SK-N-SH (cell line): ENCODE measurements around the gene ZMYND8. TPM values are rescaled to one million over a fixed set of nuclear protein-coding genes. Genes with fewer than 3 reads are reported as not detected.

ENCODE experiments used
- CTCF ChIA-PET: fragments of 300-600, 350-600 bp; formaldehyde crosslinking; extraction: SDS; loops from one replicate; lab custom pipeline; 2021; lab: Yijun Ruan, JAX
- POLR2A ChIA-PET: fragments of 350-600 bp; sonication (Branson Sonifier 250); formaldehyde crosslinking; extraction: SDS; loops from one replicate; lab custom pipeline; 2020; ENCODE audit warnings: antibody characterized with exemption, inconsistent platforms; lab: Yijun Ruan, JAX
- DNase-seq: peaks from one replicate; pipeline ENCODE4 v3.0.0; 2012
- H2AFZ ChIP-seq: fragments of 200-600 bp; sonication (generic); 2 replicates; pipeline ENCODE4 v1.8.1; 2016; ENCODE audit warnings: antibody characterized with exemption, mild to moderate bottlenecking, low read depth
- H3F3A ChIP-seq: fragments of 200-600 bp; sonication (generic); replicated peaks from 2 replicates; pipeline ENCODE3; 2016; ENCODE audit warnings: antibody characterized with exemption, mild to moderate bottlenecking; ENCODE audit not compliant: insufficient read depth
- H3K27ac ChIP-seq, 2 experiments: fragments of 200-500 bp in 1 of 2; fragments of 200-600 bp in 1 of 2; sonication (Bioruptor generic) in 1 of 2; sonication (generic), shearing (Covaris generic) in 1 of 2; 2 replicates each; pipeline versions ENCODE4 v1.5.1 to v1.6.1; 2014 to 2016; ENCODE audit warnings: low read depth in 2 of 2, inconsistent platforms in 1 of 2, low read length in 1 of 2, mild to moderate bottlenecking in 1 of 2, mixed read lengths in 1 of 2
- H3K27me3 ChIP-seq: fragments of 200-600 bp; sonication (generic), shearing (Covaris generic); 2 replicates; pipeline ENCODE4 v1.6.1; 2016; ENCODE audit warnings: mixed run types; ENCODE audit not compliant: insufficient read depth
- H3K36me3 ChIP-seq, 2 experiments: fragments of 200-500 bp in 1 of 2; fragments of 200-600 bp in 1 of 2; sonication (Bioruptor generic) in 1 of 2; sonication (generic) in 1 of 2; replicated peaks in 1 of 2; 2 replicates each; pipeline versions ENCODE3 to v1.5.1; 2014 to 2016; ENCODE audit warnings: low read length in 1 of 2, mild to moderate bottlenecking in 1 of 2; ENCODE audit not compliant: insufficient read depth in 2 of 2, control insufficient read depth in 1 of 2
- H3K4me1 ChIP-seq, 2 experiments: fragments of 200-500 bp in 1 of 2; fragments of 200-600 bp in 1 of 2; sonication (Bioruptor generic) in 1 of 2; sonication (generic), shearing (Covaris generic) in 1 of 2; 2 replicates each; pipeline versions ENCODE4 v1.5.1 to v1.6.1; 2014 to 2016; ENCODE audit warnings: low read depth in 1 of 2, low read length in 1 of 2, mixed run types in 1 of 2; ENCODE audit not compliant: insufficient read depth in 2 of 2, control insufficient read depth in 1 of 2
- H3K4me2 ChIP-seq: fragments of 200-600 bp; sonication (generic), shearing (Covaris generic); 2 replicates; pipeline ENCODE4 v1.6.1; 2017; ENCODE audit warnings: mixed run types
- H3K4me3 ChIP-seq, 2 experiments: fragments of 200-500 bp in 1 of 2; fragments of 200-600 bp in 1 of 2; sonication (Bioruptor generic) in 1 of 2; sonication (generic), shearing (Covaris generic) in 1 of 2; 2 replicates each; pipeline versions ENCODE4 v1.5.1 to v1.8.1; 2014 to 2016; ENCODE audit warnings: low read depth in 2 of 2, inconsistent platforms in 1 of 2, low read length in 1 of 2, mild to moderate bottlenecking in 1 of 2, mixed read lengths in 1 of 2, moderate library complexity in 1 of 2
- H3K79me2 ChIP-seq: fragments of 200-600 bp; sonication (generic); 2 replicates; pipeline ENCODE4 v1.8.1; 2017; ENCODE audit warnings: mild to moderate bottlenecking; ENCODE audit not compliant: insufficient read depth
- H3K9ac ChIP-seq: fragments of 200-600 bp; sonication (generic); 2 replicates; pipeline ENCODE4 v1.6.1; 2017; ENCODE audit warnings: mixed run types
- H3K9me2 ChIP-seq: fragments of 200-600 bp; sonication (generic); 2 replicates; pipeline ENCODE4 v1.6.1; 2017; ENCODE audit warnings: mixed run types
- H3K9me3 ChIP-seq: fragments of 200-600 bp; sonication (generic); 2 replicates; pipeline ENCODE4 v1.6.1; 2017; ENCODE audit warnings: mixed run types, mild to moderate bottlenecking, moderate library complexity
- H4K20me1 ChIP-seq: fragments of 200-600 bp; sonication (generic); 2 replicates; pipeline ENCODE4 v1.6.1; 2017; ENCODE audit warnings: mild to moderate bottlenecking, mixed run types; ENCODE audit not compliant: insufficient read depth
- CHD2 ChIP-seq: fragments of 150-350 bp; IDR thresholded peaks from 2 replicates; pipeline ENCODE4 v1.6.1; 2018; ENCODE audit warnings: low read length; ENCODE audit not compliant: partially characterized antibody
- ELF1 ChIP-seq: IDR thresholded peaks from 2 replicates; pipeline ENCODE4 v1.4.0; 2012
- EP300 ChIP-seq, 2 experiments: IDR thresholded peaks; 2 replicates each; pipeline versions ENCODE4 v1.4.0 to v1.6.1; 2012; ENCODE audit warnings: borderline replicate concordance in 1 of 2, low read depth in 1 of 2, low read length in 1 of 2
- EZH2phosphoT487 ChIP-seq: fragments of 200-600 bp; sonication (generic); IDR thresholded peaks from 2 replicates; pipeline ENCODE4 v1.6.1; 2017; ENCODE audit warnings: low read depth, mixed run types, mild to moderate bottlenecking, antibody characterized with exemption, moderate library complexity, borderline replicate concordance
- FOSL2 ChIP-seq: IDR thresholded peaks from 2 replicates; pipeline ENCODE4 v1.4.0; 2012; ENCODE audit warnings: low read depth, mild to moderate bottlenecking, moderate library complexity, borderline replicate concordance
- FOXJ3 ChIP-seq: sonication (generic); formaldehyde crosslinking; IDR thresholded peaks from 2 replicates; pipeline ENCODE4 v1.5.1; 2020; ENCODE audit warnings: mild to moderate bottlenecking, missing genetic modification reagents
- FOXM1 ChIP-seq: IDR thresholded peaks from 2 replicates; pipeline ENCODE4 v1.4.0; 2012; ENCODE audit warnings: low read depth, mild to moderate bottlenecking
- GABPA ChIP-seq: IDR thresholded peaks from 2 replicates; pipeline ENCODE4 v1.4.0; 2012; ENCODE audit warnings: low read depth, mild to moderate bottlenecking
- JUND ChIP-seq: IDR thresholded peaks from 2 replicates; pipeline ENCODE4 v1.4.0; 2012
- NFIC ChIP-seq: IDR thresholded peaks from 2 replicates; pipeline ENCODE4 v1.4.0; 2012; ENCODE audit warnings: borderline replicate concordance
- POLR2AphosphoS5 ChIP-seq: IDR thresholded peaks from 2 replicates; pipeline ENCODE4 v1.6.1; 2012; ENCODE audit warnings: low read depth, low read length
- RCOR1 ChIP-seq: fragments of 150-350 bp; IDR thresholded peaks from 2 replicates; pipeline ENCODE4 v1.6.1; 2017; ENCODE audit warnings: antibody characterized with exemption, low read length
- REST ChIP-seq: IDR thresholded peaks from 2 replicates; pipeline ENCODE4 v1.6.1; 2012; ENCODE audit warnings: mild to moderate bottlenecking, low read depth, low read length, moderate library complexity
- SIN3A ChIP-seq: IDR thresholded peaks from 2 replicates; pipeline ENCODE4 v1.6.1; 2012; ENCODE audit warnings: low read depth, mild to moderate bottlenecking, low read length, moderate library complexity, borderline replicate concordance
- TAF1 ChIP-seq: IDR thresholded peaks from 2 replicates; pipeline ENCODE4 v1.6.1; 2012; ENCODE audit warnings: low read depth, mild to moderate bottlenecking, low read length, moderate library complexity, borderline replicate concordance
- TCF12 ChIP-seq: IDR thresholded peaks from 2 replicates; pipeline ENCODE4 v1.4.0; 2012
- TEAD4 ChIP-seq: IDR thresholded peaks from 2 replicates; pipeline ENCODE4 v1.4.0; 2012; ENCODE audit warnings: mild to moderate bottlenecking, borderline replicate concordance; ENCODE audit not compliant: insufficient read depth
- USF1 ChIP-seq: IDR thresholded peaks from 2 replicates; pipeline ENCODE4 v1.4.0; 2012; ENCODE audit warnings: low read depth, borderline replicate concordance
- ZBTB33 ChIP-seq: IDR thresholded peaks from 2 replicates; pipeline ENCODE4 v1.4.0; 2012; ENCODE audit warnings: low read depth, borderline replicate concordance
- whole genome bisulfite sequencing: methylation state at CpG from one replicate; pipeline ENCODE4 v1.1.6; 2017; ENCODE audit warnings: low lambda C conversion rate; 5-methylcytosine and 5-hydroxymethylcytosine counted together
- polyA plus RNA-seq, 3 experiments: library from polyadenylated mRNA; depleted of rRNA; stranded (reverse); fragments of >200 nt; gene quantifications; 2 replicates each; pipeline ENCODE4 v1.2.3, GENCODE V29; 2012

ZMYND8 gene
- polyA plus RNA-seq, 1 of the 3 experiments (the other 2 are of a cell fraction), result 25.3 TPM

DNA sequence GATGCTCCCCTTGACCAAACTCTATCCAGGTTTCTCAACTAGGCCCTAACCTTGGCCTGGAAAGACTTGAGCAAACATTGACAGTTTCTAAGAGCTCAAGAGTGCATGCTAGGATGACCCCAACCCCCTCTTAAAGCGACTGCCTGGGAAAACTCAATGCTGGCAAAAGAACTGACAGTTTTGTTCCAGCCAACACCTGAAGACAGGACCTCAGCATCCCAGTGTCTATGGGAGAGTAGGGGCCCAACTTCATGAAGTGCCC is 119.9 kb downstream of the ZMYND8 start:
- Histone ChIP-seq H3K4me3 (no peak overlapping the region), H3K36me3 (peaks cover 30 to 52% of the 10 kb centered on the region in 2 experiments), H3K4me1 (peaks cover under 1 to 7% of the 10 kb centered on the region in 2 experiments; a peak in 3 of 4 replicates), H4K20me1 (no peaks in the 10 kb centered on the region), H3K4me2 (no peak overlapping the region), H3K9ac (no peak overlapping the region), H3K9me2 (no peaks in the 10 kb centered on the region), H2AFZ (no peak overlapping the region), H3K79me2 (peaks cover 28% of the 10 kb centered on the region; the same call in 1 of the 2 replicates), H3K27ac (no peak overlapping the region), H3F3A (peaks cover 19% of the 10 kb centered on the region), H3K27me3 (no peaks in the 10 kb centered on the region), H3K9me3 (no peaks in the 10 kb centered on the region)
- ChIA-PET CTCF (interaction anchor here (0.6 to 1.2 kb wide), 4 partner anchors 30 to 147 kb away, joined by 3 read pairs; no protein-coding TSS in a partner anchor), POLR2A (no interaction called here)
- DNase-seq, result no peak
- WGBS, result 100% methylated on average over 1 of the region's 1 CpG
- TF ChIP-seq USF1 (no peak), RCOR1 (no peak), FOSL2 (no peak), GABPA (no peak), TEAD4 (no peak), TCF12 (no peak), REST (no peak), FOXJ3 (CRISPR knock-in tag) (no peak), TAF1 (no peak), FOXM1 (no peak), JUND (no peak), CHD2 (no peak), NFIC (no peak), EP300 (IDR thresholded peaks at IDR 0.05; ENCODE audit: borderline replicate concordance in 1 of 2, low read depth in 1 of 2, low read length in 1 of 2) (no peak), ZBTB33 (no peak), EZH2phosphoT487 (no peak), POLR2AphosphoS5 (no peak), ELF1 (no peak), SIN3A (no peak)
